Stimulated activated CD8-positive, alpha-beta memory T cell treated with anti-CD3 and anti-CD28 coated beads, Interleukin-12 subunit alpha, Interleukin-12 subunit beta, amount 100 ng/mL, for 24 hours (primary cell): ENCODE data around the gene AP5Z1.

Experiments
- DNase-seq: peaks from one replicate; pipeline ENCODE4 v3.0.0-alpha.2; 2020; ENCODE audit errors: extremely low read depth

AP5Z1 gene

GRCh38 chr7:4840079-4840501 is 64.7 kb downstream of the AP5Z1 start:
- no peak for DNase-seq
